ENCODE results near the gene MTMR6. TPM values are rescaled to one million over a fixed set of nuclear protein-coding genes. Genes with fewer than 3 reads are reported as not detected.
"Not testable (repeated sequence)": the region's sequence is repeated elsewhere in the genome, so short reads cannot be mapped to it uniquely, and the experiment has no call there.

The MTMR6 gene
- 10 to 100 TPM; 13.3 to 26.9 (median 18.9) TPM for total RNA-seq

GRCh38 chr13:25286969-25287961 lies at the start of gene MTMR6:
Gene MTMR6, minus strand, starts transcription at chr13:25287488. Its CDS starts 241 bp downstream, at chr13:25287247.
- 0 to 70% (median 11%) methylated on average over 1 to 24 of the region's 65 CpGs; no CpG with 5 or more reads in 1 of the 10 experiments for whole genome bisulfite sequencing, 10 experiments
- in situ Hi-C loops (cut with MboI; ENCODE audit: low pct_unique_long_range_greater_than_20kb in 2 of 9, low sequenced_read_pairs in 9 of 9, unreplicated experiment in 9 of 9), result no loop called here
- H3K4me1 ChIP-seq (replicated peaks in 1 of 2), result peaks cover 4 to 17% of the 10 kb centered on the region in 2 donors

GRCh38 chr13:25335856-25336255 lies 48.6 kb upstream of the MTMR6 start:
- ATAC-seq (replicated peaks in 6 of 8), result no peak
- WGBS, 10 experiments, result 32 to 100% (median 70%) methylated on average over 1 to 3 of the region's 3 CpGs
- no peak overlapping the region for H3K27ac ChIP-seq
- in situ Hi-C loops (cut with MboI; ENCODE audit: low pct_unique_long_range_greater_than_20kb in 2 of 9, low sequenced_read_pairs in 9 of 9, unreplicated experiment in 9 of 9), result no loop called here
- H3K4me3 ChIP-seq, result no peak overlapping the region
- no peaks in the 10 kb centered on the region for H3K4me1 ChIP-seq (replicated peaks in 1 of 2)

More at GRCh38 chr13:25286969-25287961, at the start of gene MTMR6:
- H3K27ac ChIP-seq, result peak within 1 kb of the TSS; percentile 77 to 84
- ATAC-seq (replicated peaks in 6 of 8), result peak; percentile 86 to 97 (median 96)
- peak within 1 kb of the TSS; percentile 64 to 90 (median 78) for H3K4me3 ChIP-seq

GRCh38 chr13:25330541-25330940 lies 43.3 kb upstream of the MTMR6 start:
- Histone ChIP-seq H3K4me3 (no peak overlapping the region), H3K4me1 (replicated peaks in 1 of 2) (no peaks in the 10 kb centered on the region), H3K27ac (no peak overlapping the region)
- ATAC-seq (replicated peaks in 6 of 8), result no peak
- WGBS, 10 experiments, result 83 to 100% (median 100%) methylated on average over 1 of the region's 1 CpG; no CpG with 5 or more reads in 3 of the 10 experiments
- in situ Hi-C loops (cut with MboI; ENCODE audit: low pct_unique_long_range_greater_than_20kb in 2 of 9, low sequenced_read_pairs in 9 of 9, unreplicated experiment in 9 of 9), result no loop called here

GRCh38 chr13:25329706-25330105 lies 42.4 kb upstream of the MTMR6 start:
- in situ Hi-C loops (cut with MboI; ENCODE audit: low pct_unique_long_range_greater_than_20kb in 2 of 9, low sequenced_read_pairs in 9 of 9, unreplicated experiment in 9 of 9), result no loop called here
- no peak overlapping the region for H3K27ac ChIP-seq
- no peaks in the 10 kb centered on the region for H3K4me1 ChIP-seq (replicated peaks in 1 of 2)
- WGBS, 10 experiments, result 89 to 100% (median 96%) methylated on average over 1 to 4 of the region's 4 CpGs; no CpG with 5 or more reads in 1 of the 10 experiments
- no peak overlapping the region for H3K4me3 ChIP-seq
- ATAC-seq (replicated peaks in 6 of 8), result peak in 2 of 8 experiments; percentile 43 to 44

GRCh38 chr13:25324100-25324499 lies 36.8 kb upstream of the MTMR6 start:
- Histone ChIP-seq H3K4me1 (replicated peaks in 1 of 2) (no peaks in the 10 kb centered on the region), H3K27ac (no peak overlapping the region), H3K4me3 (no peak overlapping the region)
- ATAC-seq (replicated peaks in 6 of 8), result no peak
- WGBS, 10 experiments, result 44 to 96% (median 91%) methylated on average over 1 to 2 of the region's 2 CpGs
- in situ Hi-C loops (cut with MboI; ENCODE audit: low pct_unique_long_range_greater_than_20kb in 2 of 9, low sequenced_read_pairs in 9 of 9, unreplicated experiment in 9 of 9), result no loop called here

GRCh38 chr13:25319771-25320170 lies 32.5 kb upstream of the MTMR6 start:
- 50 to 100% (median 100%) methylated on average over 1 of the region's 1 CpG; no CpG with 5 or more reads in 1 of the 10 experiments for WGBS, 10 experiments
- no peaks in the 10 kb centered on the region for H3K4me1 ChIP-seq (replicated peaks in 1 of 2)
- in situ Hi-C loops (cut with MboI; ENCODE audit: low pct_unique_long_range_greater_than_20kb in 2 of 9, low sequenced_read_pairs in 9 of 9, unreplicated experiment in 9 of 9), result no loop called here
- ATAC-seq (replicated peaks in 6 of 8), result peak in 3 of 8 experiments; percentile 70 to 92 (median 77)
- H3K4me3 ChIP-seq, result no peak overlapping the region
- H3K27ac ChIP-seq, result no peak overlapping the region

GRCh38 chr13:25318946-25319345 lies 31.7 kb upstream of the MTMR6 start:
- H3K4me3 ChIP-seq; in situ Hi-C loops (cut with MboI; ENCODE audit: low pct_unique_long_range_greater_than_20kb in 2 of 9, low sequenced_read_pairs in 9 of 9, unreplicated experiment in 9 of 9); H3K4me1 ChIP-seq (replicated peaks in 1 of 2); H3K27ac ChIP-seq: not testable (repeated sequence)
- peak in 6 of 8 experiments; percentile 26 to 85 (median 52) for ATAC-seq (replicated peaks in 6 of 8)
- 57 to 98% (median 77%) methylated on average over 1 to 4 of the region's 4 CpGs for WGBS, 10 experiments

- in situ Hi-C loops (cut with MboI; ENCODE audit: low pct_unique_long_range_greater_than_20kb in 2 of 9, low sequenced_read_pairs in 9 of 9, unreplicated experiment in 9 of 9), result no loop called here
- Histone ChIP-seq H3K4me3 (no peak overlapping the region), H3K27ac (no peak overlapping the region), H3K4me1 (replicated peaks in 1 of 2) (no peaks in the 10 kb centered on the region)
- no peak for ATAC-seq (replicated peaks in 6 of 8)
- WGBS, 10 experiments, result 83 to 100% (median 98%) methylated on average over 1 to 3 of the region's 3 CpGs; no CpG with 5 or more reads in 2 of the 10 experiments
These were observed 23.6 kb upstream of the MTMR6 start for GRCh38 chr13:25310891-25311290.

- no peak overlapping the region for H3K27ac ChIP-seq
- no peak overlapping the region for H3K4me3 ChIP-seq
- in situ Hi-C loops (cut with MboI; ENCODE audit: low pct_unique_long_range_greater_than_20kb in 2 of 9, low sequenced_read_pairs in 9 of 9, unreplicated experiment in 9 of 9), result no loop called here
- 78 to 100% (median 93%) methylated on average over 1 to 7 of the region's 7 CpGs for WGBS, 10 experiments
- peaks cover 2 to 9% of the 10 kb centered on the region in 2 donors for H3K4me1 ChIP-seq (replicated peaks in 1 of 2)
- ATAC-seq (replicated peaks in 6 of 8), result no peak
These were observed 19.6 kb upstream of the MTMR6 start for GRCh38 chr13:25306671-25307464.

- no peak for ATAC-seq (replicated peaks in 6 of 8)
- Histone ChIP-seq H3K4me3 (peak overlapping the region; percentile 57 to 92 (median 78)), H3K27ac (peak overlapping the region; percentile 70 to 87), H3K4me1 (replicated peaks in 1 of 2) (peaks cover 9 to 13% of the 10 kb centered on the region in 2 donors)
- in situ Hi-C loops (cut with MboI; ENCODE audit: low pct_unique_long_range_greater_than_20kb in 2 of 9, low sequenced_read_pairs in 9 of 9, unreplicated experiment in 9 of 9), result no loop called here
- WGBS, 10 experiments, result 0 to 10% (median 0%) methylated on average over 1 to 7 of the region's 7 CpGs
These were observed 14.8 kb upstream of the MTMR6 start for GRCh38 chr13:25302121-25302520.

- 0 to 17% (median 1%) methylated on average over 2 to 36 of the region's 64 CpGs; no CpG with 5 or more reads in 2 of the 10 experiments for WGBS, 10 experiments
- Histone ChIP-seq H3K27ac (peak within 1 kb of the TSS; percentile 70 to 87), H3K4me3 (peak within 1 kb of the TSS; percentile 57 to 92 (median 78)), H3K4me1 (replicated peaks in 1 of 2) (peaks cover 9 to 13% of the 10 kb centered on the region in 2 donors)
- in situ Hi-C loops (cut with MboI; ENCODE audit: low pct_unique_long_range_greater_than_20kb in 2 of 9, low sequenced_read_pairs in 9 of 9, unreplicated experiment in 9 of 9), result no loop called here
- peak; percentile 96 to 100 (median 99) for ATAC-seq (replicated peaks in 6 of 8)
These were observed 14.2 kb upstream of the MTMR6 start, which contains the start of gene NUP58 for GRCh38 chr13:25301347-25302113. Gene NUP58, plus strand, starts transcription at chr13:25301625. Its CDS starts 149 bp downstream, at chr13:25301774.

- Histone ChIP-seq H3K4me3 (peak overlapping the region; percentile 57 to 92 (median 78)), H3K4me1 (replicated peaks in 1 of 2) (peaks cover 9 to 13% of the 10 kb centered on the region in 2 donors), H3K27ac (peak overlapping the region; percentile 70 to 87)
- in situ Hi-C loops (cut with MboI; ENCODE audit: low pct_unique_long_range_greater_than_20kb in 2 of 9, low sequenced_read_pairs in 9 of 9, unreplicated experiment in 9 of 9), result no loop called here
- peak; percentile 15 to 36 (median 22) for ATAC-seq (replicated peaks in 6 of 8)
- WGBS, 10 experiments, result 25 to 93% (median 67%) methylated on average over 1 to 30 of the region's 33 CpGs; no CpG with 5 or more reads in 3 of the 10 experiments
These were observed 13.6 kb upstream of the MTMR6 start for GRCh38 chr13:25300861-25301346.
